GM19035 (cell line): ENCODE results near the gene TNFSF11.

Experiments used
- ATAC-seq: cut with Tn5 transposase; IDR thresholded peaks from one replicate; pipeline ENCODE4 v1.9.1; 2021; ENCODE audit not compliant: unreplicated experiment

The TNFSF11 gene

GRCh38 chr13:42607546-42607945 is 33.6 kb downstream of the TNFSF11 start:
- ATAC-seq = no peak

DNA sequence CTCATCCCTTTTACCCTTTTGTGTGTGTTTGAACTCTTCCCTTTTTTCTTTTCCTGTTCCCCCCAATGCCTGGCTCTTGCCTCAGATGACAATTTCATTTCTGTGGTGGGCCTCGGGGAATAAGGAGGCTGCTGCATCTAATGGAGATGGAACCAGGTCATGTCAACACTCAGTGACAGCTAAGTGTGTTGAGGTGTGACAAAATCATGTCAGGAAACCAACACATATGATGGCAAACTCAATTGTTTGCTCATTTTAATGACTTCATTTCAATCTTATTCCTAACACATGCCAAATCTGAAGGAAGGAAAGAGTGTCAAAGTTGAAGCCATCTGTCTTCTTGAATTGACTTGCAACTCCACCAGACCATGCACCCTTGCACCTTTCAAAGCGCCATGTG is 36.7 kb downstream of the TNFSF11 start:
- ATAC-seq = no peak

GRCh38 chr13:42611086-42611779 is 37.3 kb downstream of the TNFSF11 start:
- no peak for ATAC-seq

- ATAC-seq = no peak
Measured at GRCh38 chr13:42612021-42612765, 38.2 kb downstream of the TNFSF11 start.

DNA sequence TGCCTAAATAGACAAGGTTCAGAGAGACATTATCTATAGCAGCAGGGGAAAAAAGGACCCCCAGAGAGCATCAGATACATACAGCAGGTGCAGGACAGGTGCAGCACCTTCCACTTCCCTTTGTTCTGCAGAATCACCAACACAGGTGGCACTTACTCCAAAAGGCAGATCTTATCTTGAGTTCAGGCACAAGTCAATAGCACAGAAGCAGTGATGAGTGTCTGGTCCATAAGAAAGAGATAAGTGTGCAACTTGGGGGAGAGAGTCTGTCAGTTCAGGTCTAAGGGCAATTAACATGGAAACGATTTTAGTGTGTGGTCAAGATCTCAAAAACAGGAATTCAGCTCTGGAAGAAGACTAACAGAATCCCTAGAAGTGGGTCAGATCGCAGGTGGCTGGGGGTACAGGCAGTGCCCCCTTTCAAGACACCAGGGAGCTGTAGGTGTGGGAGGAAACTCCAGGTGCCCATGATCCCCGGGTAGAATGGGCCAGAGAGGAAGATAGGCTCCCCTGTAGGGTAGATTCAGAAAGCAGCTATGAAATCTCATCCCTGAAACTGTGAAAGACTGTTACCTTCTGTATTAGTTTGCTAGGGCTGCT is 40.6 kb downstream of the TNFSF11 start:
- no peak for ATAC-seq

DNA sequence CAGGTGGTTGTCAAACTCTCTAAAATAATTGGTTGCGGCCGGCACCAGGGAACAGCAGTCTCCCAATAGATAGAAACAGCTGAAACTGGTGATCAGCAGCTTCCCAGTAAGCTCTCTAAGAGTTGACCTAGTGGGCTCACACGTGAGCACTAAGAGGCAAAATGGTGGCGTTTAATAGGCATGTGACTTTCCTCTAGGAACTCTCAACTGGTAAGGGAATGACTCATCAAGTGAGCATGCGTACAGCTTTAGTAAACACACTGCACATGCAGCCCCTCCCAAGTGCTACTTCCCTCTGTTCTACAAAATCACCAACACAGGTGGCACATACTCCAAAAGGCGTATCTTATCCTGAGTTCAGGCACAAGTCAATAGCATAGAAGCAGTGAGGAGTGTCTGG is 41.7 kb downstream of the TNFSF11 start:
- no peak for ATAC-seq

- no peak for ATAC-seq
Measured at GRCh38 chr13:42617221-42617620, 43.3 kb downstream of the TNFSF11 start.

DNA sequence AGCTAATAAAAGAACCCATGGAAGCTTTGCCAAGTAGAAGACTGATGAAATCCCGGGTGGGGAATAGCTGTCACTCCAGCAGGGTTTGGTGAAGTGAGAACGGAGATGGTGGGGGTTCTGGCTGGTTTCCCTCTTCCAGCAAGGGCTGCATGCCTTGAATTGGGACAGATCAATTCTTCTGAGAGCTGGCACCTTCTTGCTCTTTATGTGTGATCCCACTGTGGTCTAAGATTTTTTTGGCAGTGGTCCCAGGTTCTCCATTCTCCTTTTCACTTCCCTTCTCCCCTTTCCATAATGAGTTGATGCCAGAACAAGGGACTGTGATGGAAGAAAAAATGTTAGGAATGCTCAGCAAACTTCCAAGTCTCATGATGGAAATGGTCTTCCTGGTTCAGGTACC is 50.0 kb downstream of the TNFSF11 start:
- no peak for ATAC-seq

GRCh38 chr13:42625611-42626010 is 51.7 kb downstream of the TNFSF11 start:
- ATAC-seq = no peak

- no peak for ATAC-seq
Measured at GRCh38 chr13:42626176-42626860, 52.4 kb downstream of the TNFSF11 start.

DNA sequence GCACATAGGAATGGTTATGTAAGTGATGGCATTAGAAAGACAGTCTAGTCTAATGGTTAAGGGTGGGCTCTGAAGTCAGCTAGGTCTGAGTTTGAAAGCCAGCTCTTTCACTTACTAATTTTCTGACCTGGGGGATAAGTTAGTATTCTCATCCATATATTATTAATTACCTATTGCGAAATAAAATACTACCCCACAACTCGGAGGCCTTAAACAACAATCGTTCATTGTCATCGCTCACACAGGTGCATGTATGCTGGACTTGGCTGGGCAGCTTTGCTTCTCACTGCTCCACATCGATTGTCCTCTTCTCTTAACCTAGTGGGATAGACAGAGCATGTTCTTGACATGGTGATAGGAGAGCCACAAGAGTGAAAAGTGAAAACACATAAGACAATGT is 54.7 kb downstream of the TNFSF11 start:
- ATAC-seq = no peak

DNA sequence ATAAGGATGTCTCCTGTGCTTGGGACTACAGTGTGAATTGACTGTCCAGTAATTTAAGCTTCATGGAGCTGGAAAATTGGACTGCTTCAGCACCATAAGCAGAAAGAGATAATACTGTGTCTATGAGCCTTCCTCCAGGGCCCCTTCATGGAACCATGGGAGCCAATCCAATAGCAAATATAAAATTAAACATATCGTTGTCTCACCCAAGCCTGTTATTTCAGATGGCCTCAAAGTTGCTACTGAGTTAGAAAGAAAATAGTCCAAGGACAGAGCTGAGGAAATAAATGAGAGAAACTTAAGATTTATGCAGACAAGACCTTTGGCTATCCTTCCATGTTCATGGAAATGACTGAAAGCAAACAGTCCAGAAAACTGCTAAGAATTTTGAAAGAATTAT is 57.2 kb downstream of the TNFSF11 start:
- ATAC-seq = no peak

GRCh38 chr13:42633495-42633894 is 59.5 kb downstream of the TNFSF11 start:
- no peak for ATAC-seq

- ATAC-seq = no peak
Measured at GRCh38 chr13:42638101-42638500, 64.1 kb downstream of the TNFSF11 start.

DNA sequence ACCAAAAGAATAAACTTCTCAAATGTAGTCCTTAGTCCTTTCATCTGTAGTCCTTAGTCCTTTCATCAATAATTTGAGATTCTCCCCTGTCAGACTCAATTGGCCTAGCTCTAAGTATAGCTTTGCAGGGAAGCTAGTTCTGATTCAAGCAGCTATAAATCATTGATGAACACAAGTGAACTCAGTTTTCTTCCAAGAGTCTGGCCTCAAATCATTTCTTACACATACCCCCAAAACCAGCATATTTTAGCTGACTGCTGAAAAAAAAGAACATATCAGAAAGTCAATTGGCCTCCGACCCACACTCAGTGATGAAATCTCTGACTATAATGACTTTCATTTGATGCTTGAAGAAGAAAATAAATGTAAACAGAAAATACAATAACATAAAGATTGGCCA is 64.9 kb downstream of the TNFSF11 start:
- ATAC-seq = no peak

- ATAC-seq = no peak
Measured at GRCh38 chr13:42643076-42643475, 69.1 kb downstream of the TNFSF11 start.

GRCh38 chr13:42644841-42645240 is 70.9 kb downstream of the TNFSF11 start:
- ATAC-seq = no peak

GRCh38 chr13:42645717-42646116 is 71.8 kb downstream of the TNFSF11 start:
- ATAC-seq = no peak

GRCh38 chr13:42649141-42649540 is 75.2 kb downstream of the TNFSF11 start:
- ATAC-seq = no peak

GRCh38 chr13:42649831-42650230 is 75.9 kb downstream of the TNFSF11 start:
- no peak for ATAC-seq

GRCh38 chr13:42650506-42650905 is 76.6 kb downstream of the TNFSF11 start:
- ATAC-seq = no peak
